ENCODE measurements around the gene EPC1. TPM values are rescaled to one million over a fixed set of nuclear protein-coding genes. Genes with fewer than 3 reads are reported as not detected.
"Not testable (repeated sequence)": the region's sequence is repeated elsewhere in the genome, so short reads cannot be mapped to it uniquely, and the experiment has no call there.

Gene EPC1
- total RNA-seq, 1 donor from 2014 or later, result 45.4 TPM

GRCh38 chr10:32366111-32366510, 19.2 kb upstream of the EPC1 start:
- DNase-seq (ENCODE audit: low spot score), result no peak
- H4K20me1 ChIP-seq (ENCODE audit: low read depth), result peaks cover 53% of the 10 kb centered on the region
- H3K9me3 ChIP-seq (ENCODE audit: low read depth), result no peaks in the 10 kb centered on the region
- H3K4me1 ChIP-seq, result no peaks in the 10 kb centered on the region
- H3K9me3 Mint-ChIP-seq, result peaks cover 11% of the 10 kb centered on the region
- no peaks in the 10 kb centered on the region for H3K36me3 ChIP-seq
- TF ChIP-seq CTCF (IDR thresholded peaks at IDR 0.05), result no peak
- TF ChIP-seq EZH2phosphoT487 (IDR thresholded peaks at IDR 0.05), result no peak
- TF ChIP-seq EZH2 (IDR thresholded peaks at IDR 0.05), result no peak
- no peaks in the 10 kb centered on the region for H3K4me1 Mint-ChIP-seq
- peaks cover 82% of the 10 kb centered on the region for H3K79me2 ChIP-seq (ENCODE audit: low read depth)
- no peak overlapping the region for H3K4me2 ChIP-seq
- H3K27me3 Mint-ChIP-seq (ENCODE audit: insufficient read depth, low read depth), result no peaks in the 10 kb centered on the region
- H2AFZ ChIP-seq (replicated peaks), result no peak overlapping the region
- H3K27ac ChIP-seq, result no peak overlapping the region
- H3K27me3 ChIP-seq, result no peaks in the 10 kb centered on the region
- H3K27ac Mint-ChIP-seq, result no peak overlapping the region
- H3F3A ChIP-seq (ENCODE audit: low read depth), result peaks cover 12% of the 10 kb centered on the region
- no peak overlapping the region for H3K4me3 ChIP-seq
- no peak overlapping the region for H3K9ac ChIP-seq
- no peak overlapping the region for H3K4me3 Mint-ChIP-seq
- peaks cover 30% of the 10 kb centered on the region for H3K36me3 Mint-ChIP-seq

GRCh38 chr10:32365404-32365803, 18.4 kb upstream of the EPC1 start:
- H3K27me3 Mint-ChIP-seq (ENCODE audit: insufficient read depth, low read depth); H3K9me3 ChIP-seq (ENCODE audit: low read depth); H3K9ac ChIP-seq; H3K27ac ChIP-seq; H3K4me1 ChIP-seq; H3K27me3 ChIP-seq; DNase-seq (ENCODE audit: low spot score); H3K4me2 ChIP-seq; H3K36me3 ChIP-seq; H3K4me1 Mint-ChIP-seq; H3K27ac Mint-ChIP-seq; H3K4me3 ChIP-seq; H2AFZ ChIP-seq (replicated peaks); H3K4me3 Mint-ChIP-seq: not testable (repeated sequence)
- Histone ChIP-seq H3K79me2 (ENCODE audit: low read depth) (peaks cover 80% of the 10 kb centered on the region), H3F3A (ENCODE audit: low read depth) (peaks cover 12% of the 10 kb centered on the region), H4K20me1 (ENCODE audit: low read depth) (peaks cover 60% of the 10 kb centered on the region)
- Mint-ChIP-seq H3K9me3 (peaks cover 16% of the 10 kb centered on the region), H3K36me3 (peaks cover 32% of the 10 kb centered on the region)

- Mint-ChIP-seq H3K4me1 (no peaks in the 10 kb centered on the region), H3K4me3 (no peak overlapping the region), H3K9me3 (peaks cover 28% of the 10 kb centered on the region), H3K27me3 (ENCODE audit: insufficient read depth, low read depth) (no peaks in the 10 kb centered on the region), H3K27ac (no peak overlapping the region), H3K36me3 (peaks cover 46% of the 10 kb centered on the region)
- no peak overlapping the region for H3K4me2 ChIP-seq
- H3K9me3 ChIP-seq (ENCODE audit: low read depth), result no peaks in the 10 kb centered on the region
- TF ChIP-seq CTCF (IDR thresholded peaks at IDR 0.05), result no peak
- no peak for TF ChIP-seq EZH2 (IDR thresholded peaks at IDR 0.05)
- TF ChIP-seq EZH2phosphoT487 (IDR thresholded peaks at IDR 0.05), result no peak
- peaks cover 43% of the 10 kb centered on the region for H4K20me1 ChIP-seq (ENCODE audit: low read depth)
- H3K36me3 ChIP-seq, result no peaks in the 10 kb centered on the region
- no peaks in the 10 kb centered on the region for H3K27me3 ChIP-seq
- no peak for DNase-seq (ENCODE audit: low spot score)
- no peak overlapping the region for H3K27ac ChIP-seq
- no peaks in the 10 kb centered on the region for H3K4me1 ChIP-seq
- no peaks in the 10 kb centered on the region for H3F3A ChIP-seq (ENCODE audit: low read depth)
- no peak overlapping the region for H3K9ac ChIP-seq
- peaks cover 81% of the 10 kb centered on the region for H3K79me2 ChIP-seq (ENCODE audit: low read depth)
- no peak overlapping the region for H2AFZ ChIP-seq (replicated peaks)
- H3K4me3 ChIP-seq, result no peak overlapping the region
Measured at GRCh38 chr10:32362571-32362970, 15.6 kb upstream of the EPC1 start.

GRCh38 chr10:32360884-32361283, 13.9 kb upstream of the EPC1 start:
- H3K4me3 ChIP-seq, result no peak overlapping the region
- Mint-ChIP-seq H3K27me3 (ENCODE audit: insufficient read depth, low read depth) (peaks cover 2% of the 10 kb centered on the region), H3K27ac (no peak overlapping the region), H3K4me3 (no peak overlapping the region), H3K9me3 (peaks cover 42% of the 10 kb centered on the region), H3K36me3 (peaks cover 56% of the 10 kb centered on the region), H3K4me1 (no peaks in the 10 kb centered on the region)
- H3K9me3 ChIP-seq (ENCODE audit: low read depth), result no peaks in the 10 kb centered on the region
- peaks cover 32% of the 10 kb centered on the region for H4K20me1 ChIP-seq (ENCODE audit: low read depth)
- no peak overlapping the region for H3K4me2 ChIP-seq
- H3K79me2 ChIP-seq (ENCODE audit: low read depth), result peaks cover 78% of the 10 kb centered on the region
- no peaks in the 10 kb centered on the region for H3K27me3 ChIP-seq
- H3K27ac ChIP-seq, result no peak overlapping the region
- no peaks in the 10 kb centered on the region for H3K4me1 ChIP-seq
- no peak overlapping the region for H2AFZ ChIP-seq (replicated peaks)
- H3K9ac ChIP-seq, result no peak overlapping the region
- H3F3A ChIP-seq (ENCODE audit: low read depth), result no peaks in the 10 kb centered on the region
- H3K36me3 ChIP-seq, result no peaks in the 10 kb centered on the region
- no peak for DNase-seq (ENCODE audit: low spot score)
- no peak for TF ChIP-seq EZH2 (IDR thresholded peaks at IDR 0.05)
- TF ChIP-seq EZH2phosphoT487 (IDR thresholded peaks at IDR 0.05), result no peak
- TF ChIP-seq CTCF (IDR thresholded peaks at IDR 0.05), result no peak

Measured in neural progenitor cell (in vitro differentiated cells).